ENCODE measurements around the gene SLC1A1.
"Not testable (repeated sequence)": the region's sequence is repeated elsewhere in the genome, so short reads cannot be mapped to it uniquely, and the experiment has no call there.

The SLC1A1 gene

DNA sequence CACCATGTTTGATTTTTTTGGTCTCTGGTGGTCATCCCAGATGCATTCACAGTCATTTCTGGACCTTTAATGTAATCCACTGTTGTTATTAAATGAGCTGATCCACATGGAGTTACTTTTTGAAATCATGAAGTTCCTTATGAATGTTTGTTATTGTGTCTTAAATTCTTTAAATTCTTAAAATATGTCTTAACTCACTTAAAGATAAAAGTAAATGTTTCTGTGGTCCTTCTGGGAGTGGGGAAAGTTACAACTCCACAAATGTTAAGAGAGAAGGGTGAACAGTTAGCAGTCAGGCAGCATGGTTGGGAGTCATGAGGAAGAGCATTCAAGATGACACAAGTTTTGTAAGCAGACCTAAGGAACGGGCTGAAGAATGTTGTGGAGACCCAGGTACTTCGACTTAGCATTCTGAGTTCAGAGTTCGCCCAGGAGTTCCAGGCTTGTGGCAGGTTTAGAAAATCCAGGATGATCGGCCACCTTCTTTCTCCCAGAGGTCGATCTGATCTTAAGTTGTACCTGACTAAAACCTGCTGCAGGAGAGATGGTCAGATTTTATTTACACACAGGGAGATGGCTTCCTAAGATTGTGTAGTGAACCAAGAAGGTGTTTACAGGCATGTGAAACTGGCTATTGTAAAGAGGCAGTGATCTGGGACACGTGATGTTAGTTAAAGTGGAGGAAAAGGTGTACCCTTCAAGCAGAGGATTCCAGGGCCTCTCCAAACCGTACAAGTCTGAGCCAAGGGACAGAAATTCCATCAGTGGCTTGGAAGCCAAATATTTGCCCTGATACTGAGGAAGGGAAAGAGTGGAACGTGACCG lies 17.2 kb downstream of the SLC1A1 start:
- DNase-seq: no peak

DNA sequence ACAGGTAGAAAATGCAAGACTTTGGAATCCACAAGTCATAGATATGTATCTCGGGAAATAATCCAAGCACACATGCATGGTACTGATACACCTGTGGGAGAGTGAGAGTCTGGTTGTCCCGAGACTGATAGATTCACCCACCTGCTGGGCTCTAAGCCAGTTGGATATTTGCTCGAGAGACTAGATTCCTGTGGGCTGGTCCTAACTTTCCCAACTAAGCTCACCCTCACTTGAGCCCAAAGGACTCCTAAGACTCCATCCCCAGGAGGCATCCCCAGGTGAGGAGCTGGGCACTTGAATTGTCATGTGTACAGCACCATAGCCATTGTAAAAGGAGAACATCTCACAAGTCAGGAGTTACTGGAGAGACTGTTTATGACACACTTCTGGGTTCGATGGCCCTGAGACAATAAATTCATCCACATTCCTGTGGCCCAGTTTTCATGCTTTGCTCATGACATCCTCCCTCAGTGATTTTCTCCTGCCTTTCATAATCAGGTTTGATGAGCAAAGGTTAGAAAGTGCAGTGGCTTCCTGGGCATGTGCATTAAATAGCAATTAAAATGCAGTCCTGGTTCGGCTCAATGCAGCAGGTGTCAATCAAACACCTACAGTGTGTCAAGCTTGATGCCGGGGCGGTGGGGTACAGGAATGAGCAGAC lies 18.1 kb downstream of the SLC1A1 start:
- no peak for DNase-seq

DNA sequence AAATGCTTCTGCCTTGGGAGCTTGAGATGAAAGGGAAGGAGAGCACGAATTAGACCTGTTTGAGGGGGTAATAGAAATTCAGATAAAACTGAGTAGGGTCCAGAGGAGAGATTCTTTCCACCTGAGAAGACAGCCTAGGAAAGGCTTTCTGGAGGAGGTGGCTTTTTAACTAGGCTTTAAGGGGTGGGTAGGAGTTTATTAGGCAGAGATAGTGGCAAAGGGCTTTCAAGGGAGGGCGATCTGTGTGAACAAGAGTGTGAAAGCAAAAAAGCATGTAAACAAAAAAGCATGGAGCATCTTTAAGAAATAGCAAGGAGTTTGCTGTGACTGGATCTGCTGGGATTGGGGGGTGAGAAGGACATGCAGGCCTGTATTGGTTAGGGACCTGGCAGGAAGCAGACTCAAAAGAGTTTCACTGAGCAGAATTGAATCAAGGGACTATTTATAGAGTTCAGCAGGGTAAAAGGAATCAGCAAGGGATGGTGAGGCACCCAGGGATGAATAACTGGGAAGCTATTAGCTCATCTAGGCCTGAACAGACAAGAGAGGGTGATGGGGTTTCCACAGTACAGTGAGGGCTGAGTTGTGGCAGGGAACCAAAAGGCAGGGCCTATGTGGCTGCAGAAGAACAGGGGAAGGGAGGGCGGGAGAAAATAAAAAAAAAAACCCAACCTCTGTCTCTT lies 18.8 kb downstream of the SLC1A1 start:
- DNase-seq: no peak

DNA sequence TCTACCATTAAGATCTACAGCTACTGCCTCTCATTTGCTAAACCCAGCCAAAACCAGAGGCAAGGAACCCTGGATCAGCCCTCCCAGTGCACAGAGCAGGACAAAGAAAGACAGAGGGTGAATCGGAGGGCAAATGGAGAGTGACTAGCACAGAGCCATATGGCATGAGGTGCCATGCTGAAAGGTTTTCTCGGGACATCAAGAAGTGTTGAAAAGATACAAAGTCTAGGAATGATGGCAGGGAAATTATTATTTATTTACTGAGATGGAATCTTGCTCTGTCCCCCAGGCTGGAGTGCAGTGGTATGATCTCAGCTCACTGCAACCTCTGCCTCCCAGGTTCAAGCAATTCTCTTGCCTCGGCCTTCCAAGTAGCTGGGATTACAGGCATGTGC lies 19.3 kb downstream of the SLC1A1 start:
- no peak for DNase-seq

DNA sequence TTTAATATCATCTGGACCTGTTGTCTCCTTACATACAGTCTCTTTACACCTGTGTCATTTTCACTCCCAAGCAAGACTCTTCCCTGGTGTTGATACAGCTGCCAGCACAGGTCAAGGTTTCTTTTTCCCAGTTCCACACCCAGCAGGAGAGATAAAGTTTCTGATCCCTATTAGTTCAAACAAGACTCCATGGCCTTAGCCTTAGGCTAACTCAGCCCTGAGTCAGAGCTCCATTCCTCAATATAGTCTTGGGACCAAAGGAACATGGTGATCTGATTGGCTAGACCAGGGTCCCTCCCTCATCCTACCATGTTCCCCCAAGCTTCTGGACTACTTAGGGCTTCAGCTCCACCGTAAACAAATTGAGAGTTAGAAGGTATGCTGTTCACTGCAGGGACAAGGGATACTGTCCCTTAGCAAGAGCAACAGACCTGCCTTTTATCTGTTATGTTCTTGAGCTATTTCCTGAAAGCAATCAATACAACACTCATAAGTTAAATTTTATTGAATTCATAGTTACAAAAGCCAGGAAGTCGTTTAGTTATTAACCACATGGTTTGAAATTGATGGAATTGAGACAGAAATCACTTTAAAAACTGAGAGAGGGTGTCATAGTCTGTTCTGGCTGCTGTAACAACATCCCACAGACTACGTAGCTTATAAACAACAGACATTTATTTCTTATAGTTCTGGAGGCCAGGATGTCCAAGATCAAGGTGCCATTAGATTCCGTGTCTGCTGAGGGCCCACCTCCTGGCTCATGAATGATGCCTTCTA lies 20.5 kb downstream of the SLC1A1 start:
- DNase-seq: no peak

DNA sequence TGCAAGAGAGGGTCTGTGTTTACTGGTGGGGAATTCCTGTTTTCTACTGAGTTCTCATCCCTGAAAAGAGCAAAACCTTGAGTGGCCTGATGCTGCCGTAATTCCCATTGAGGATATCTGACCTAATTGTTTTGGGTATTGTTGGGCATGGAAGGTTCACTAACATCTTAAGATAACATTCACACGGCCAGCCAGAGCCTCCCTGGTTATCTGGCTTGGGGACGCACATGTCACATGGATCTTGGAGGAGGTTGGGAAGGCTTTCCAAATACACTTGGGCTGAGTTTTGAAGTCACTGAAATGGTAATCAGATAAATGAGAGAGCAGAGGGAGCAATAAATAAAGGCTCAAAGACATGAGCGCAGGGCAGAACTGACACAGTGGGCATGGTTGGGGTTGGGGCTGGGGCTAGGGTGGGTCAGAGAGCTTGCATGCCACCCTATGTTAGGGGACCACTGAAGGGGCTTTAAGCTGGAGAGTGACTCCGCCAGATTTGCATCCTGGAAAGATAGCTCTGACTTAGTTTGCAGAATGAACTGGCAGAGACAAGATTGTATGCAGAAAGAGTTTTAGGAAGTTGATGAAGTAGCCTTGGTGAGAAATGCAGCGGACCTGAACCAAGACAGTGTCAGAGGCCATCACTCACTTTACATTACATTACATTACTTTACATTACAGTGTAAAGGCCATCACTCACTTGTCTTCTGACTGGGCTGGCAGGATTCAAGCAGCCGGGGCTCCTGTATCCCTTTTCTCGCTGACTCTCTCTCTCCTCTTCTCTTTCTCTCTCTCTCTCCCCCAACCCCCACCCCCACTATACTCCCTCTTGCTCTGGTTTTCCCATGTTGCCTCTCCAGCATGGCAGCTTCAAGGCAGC lies 24.2 kb downstream of the SLC1A1 start:
- DNase-seq: no peak

DNA sequence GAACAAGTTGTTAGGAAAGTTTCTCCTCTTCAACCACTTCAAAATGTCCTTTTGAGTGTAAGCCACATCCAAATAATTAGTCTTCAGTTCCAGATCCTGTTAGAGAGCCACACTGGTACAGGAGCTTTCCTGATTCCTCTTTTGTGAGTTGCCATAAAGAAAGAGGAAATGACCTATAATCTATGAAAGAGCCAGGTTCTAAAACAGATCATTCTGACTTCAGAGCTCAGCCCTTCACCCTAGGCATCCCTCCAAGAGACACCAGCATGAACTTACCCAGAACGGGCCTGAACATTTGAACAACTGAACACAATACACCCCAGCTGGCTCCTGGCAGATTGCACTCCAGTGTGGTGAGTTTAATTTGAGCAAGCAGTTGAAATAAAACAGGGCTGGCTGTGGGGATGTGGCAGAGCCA lies 25.7 kb downstream of the SLC1A1 start:
- no peak for DNase-seq

DNA sequence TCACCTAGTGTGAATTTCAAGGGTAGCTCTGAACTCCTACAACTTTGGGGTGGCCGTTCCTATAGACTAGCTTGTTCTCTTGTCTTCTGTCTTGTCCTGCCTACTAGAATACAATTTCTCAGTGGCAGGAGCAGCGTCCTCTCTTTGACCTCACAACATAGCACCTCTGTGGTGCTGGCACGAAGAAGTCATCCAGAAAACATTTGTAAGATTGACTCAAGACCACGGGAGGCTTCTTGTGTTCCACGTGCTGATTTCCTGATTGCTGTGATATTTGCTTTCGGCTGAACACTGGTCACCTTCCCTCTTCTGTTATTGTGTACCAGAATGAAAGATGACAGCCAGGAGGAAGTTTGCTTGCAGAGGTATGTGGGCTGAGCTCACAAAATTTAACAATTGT lies 27.0 kb downstream of the SLC1A1 start:
- no peak for DNase-seq

DNA sequence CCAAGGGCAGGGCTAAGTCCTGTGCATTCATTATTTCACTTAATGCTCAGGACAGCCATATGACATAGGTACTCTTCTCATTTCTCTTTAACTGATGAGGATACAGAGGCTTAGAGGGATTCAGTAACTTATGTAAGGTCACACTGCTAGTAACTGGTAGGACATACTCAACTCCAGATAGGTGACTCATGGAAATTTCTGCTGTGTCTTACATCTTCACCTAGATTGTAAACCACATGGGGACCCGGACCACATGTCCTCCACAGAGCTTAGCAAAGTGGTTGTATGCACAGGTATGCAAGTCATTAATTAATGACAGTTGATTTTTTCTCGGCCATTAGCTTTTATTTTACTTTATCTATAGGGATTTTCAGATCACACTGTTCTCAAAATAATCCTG lies 29.3 kb downstream of the SLC1A1 start:
- DNase-seq: no peak

DNA sequence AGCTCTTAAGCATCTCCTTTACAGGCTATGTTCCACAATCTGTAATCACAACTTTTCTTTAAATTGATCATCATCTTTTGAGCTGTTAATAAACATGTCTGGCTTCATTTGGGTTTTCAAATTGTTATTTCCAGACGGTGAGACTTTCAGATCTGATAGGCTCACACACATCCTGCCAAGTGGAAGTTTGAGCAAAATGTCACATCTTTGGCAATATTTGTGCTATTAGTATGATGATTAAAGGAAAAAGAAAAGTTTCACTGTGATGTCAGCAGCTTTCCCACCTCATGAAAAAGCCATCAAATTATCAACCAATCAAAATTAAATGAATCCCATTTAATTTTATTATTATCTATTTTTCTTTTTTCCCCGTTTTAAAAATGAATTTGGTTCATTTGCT lies 29.8 kb downstream of the SLC1A1 start:
- no peak for DNase-seq

DNA sequence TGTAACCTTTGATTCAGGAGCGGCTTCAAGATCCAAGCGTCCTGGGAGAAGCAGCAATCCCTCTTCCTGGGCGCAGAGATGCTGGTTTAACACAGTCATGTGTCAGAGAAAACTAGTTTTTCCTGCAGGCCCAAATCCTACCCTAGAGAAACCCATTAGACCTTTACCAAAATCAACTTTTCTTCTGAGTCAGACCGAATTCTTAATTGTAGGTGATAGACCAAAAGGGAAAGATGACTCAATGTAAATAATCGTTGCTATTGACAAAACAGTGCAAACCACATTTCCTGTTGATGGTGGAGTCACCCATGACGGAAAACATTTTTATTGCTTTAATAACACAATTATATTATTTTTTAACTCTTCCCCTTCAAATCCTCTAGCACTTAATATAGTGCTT lies 40.1 kb downstream of the SLC1A1 start:
- no peak for DNase-seq

DNA sequence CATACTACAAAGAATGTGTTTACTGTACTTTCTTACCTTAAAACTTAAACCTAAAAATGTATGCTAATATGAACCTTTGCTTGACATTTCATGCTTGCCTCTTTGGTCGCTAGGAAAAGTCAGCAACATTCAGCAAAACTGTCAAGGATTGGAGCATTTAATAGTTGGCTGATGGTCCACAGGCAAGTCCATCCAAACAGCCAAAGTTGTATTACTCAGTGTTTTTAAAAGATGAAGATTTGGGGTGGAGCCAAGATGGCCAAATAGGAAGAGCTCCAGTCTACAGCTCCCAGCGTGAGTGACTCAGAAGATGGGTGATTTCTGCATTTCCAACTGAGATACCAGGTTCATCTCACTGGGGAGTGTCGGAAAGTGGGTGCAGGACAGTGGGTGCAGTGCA lies 40.6 kb downstream of the SLC1A1 start:
- not testable (repeated sequence) for DNase-seq

DNA sequence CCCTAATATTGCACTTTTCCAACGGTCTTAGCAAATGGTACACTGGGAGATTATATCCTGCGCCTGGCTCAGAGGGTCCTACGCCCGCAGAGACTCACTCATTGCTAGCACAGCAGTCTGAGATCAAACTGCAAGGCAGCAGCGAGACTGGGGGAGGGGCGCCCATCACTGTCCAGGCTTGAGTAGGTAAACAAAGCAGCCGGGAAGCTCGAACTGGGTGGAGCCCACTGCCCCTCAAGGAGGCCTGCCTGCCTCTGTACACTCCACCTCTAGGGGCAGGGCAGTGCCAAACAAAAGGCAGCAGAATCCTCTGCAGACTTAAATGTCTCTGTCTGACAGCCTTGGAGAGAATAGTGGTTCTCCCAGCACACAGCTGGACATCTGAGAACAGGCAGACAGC lies 41.1 kb downstream of the SLC1A1 start:
- not testable (repeated sequence) for DNase-seq

DNA sequence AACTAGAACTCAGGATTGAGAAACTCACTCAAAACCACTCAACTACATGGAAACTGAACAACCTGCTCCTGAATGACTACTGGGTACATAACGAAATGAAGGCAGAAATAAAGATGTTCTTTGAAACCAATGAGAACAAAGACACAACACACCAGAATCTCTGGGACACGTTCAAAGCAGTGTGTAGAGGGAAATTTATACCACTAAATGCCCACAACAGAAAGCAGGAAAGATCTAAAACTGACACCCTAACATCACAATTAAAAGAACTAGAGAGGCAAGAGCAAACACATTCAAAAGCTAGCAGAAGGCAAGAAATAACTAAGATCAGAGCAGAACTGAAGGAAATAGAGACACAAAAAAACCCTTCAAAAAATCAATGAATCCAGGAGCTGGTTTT lies 43.6 kb downstream of the SLC1A1 start:
- DNase-seq: not testable (repeated sequence)

DNA sequence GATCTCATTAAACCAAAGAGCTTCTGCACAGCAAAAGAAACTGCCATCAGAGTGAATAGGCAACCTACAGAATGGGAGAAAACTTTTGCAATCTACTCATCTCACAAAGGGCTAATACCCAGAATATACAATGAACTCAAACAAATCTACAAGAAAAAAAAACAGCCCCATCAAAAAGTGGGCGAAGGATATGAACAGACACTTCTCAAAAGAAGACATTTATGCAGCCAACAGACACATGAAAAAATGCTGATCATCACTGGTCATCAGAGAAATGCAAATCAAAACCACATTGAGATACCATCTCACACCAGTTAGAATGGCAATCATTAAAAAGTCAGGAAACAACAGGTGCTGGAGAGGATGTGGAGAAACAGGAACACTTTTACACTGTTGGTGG lies 45.9 kb downstream of the SLC1A1 start:
- not testable (repeated sequence) for DNase-seq

DNA sequence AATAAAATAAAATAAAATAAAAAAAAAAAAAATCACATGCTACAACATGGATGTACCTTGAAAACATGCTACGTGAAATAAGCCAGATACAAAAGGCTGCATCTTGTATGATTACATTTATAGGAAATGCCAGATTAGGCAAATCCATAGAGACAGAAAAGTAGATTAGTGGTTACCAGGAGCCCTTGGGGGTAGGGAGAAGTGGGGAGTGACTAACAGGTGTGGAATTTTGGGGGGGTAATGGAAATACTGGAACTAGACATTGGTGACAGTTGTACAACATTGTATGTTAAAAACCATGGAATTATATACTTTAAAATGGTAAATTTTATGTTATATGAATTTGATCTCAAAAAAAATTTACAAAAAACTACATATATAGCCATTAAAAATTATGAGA lies 47.3 kb downstream of the SLC1A1 start:
- DNase-seq: no peak

DNA sequence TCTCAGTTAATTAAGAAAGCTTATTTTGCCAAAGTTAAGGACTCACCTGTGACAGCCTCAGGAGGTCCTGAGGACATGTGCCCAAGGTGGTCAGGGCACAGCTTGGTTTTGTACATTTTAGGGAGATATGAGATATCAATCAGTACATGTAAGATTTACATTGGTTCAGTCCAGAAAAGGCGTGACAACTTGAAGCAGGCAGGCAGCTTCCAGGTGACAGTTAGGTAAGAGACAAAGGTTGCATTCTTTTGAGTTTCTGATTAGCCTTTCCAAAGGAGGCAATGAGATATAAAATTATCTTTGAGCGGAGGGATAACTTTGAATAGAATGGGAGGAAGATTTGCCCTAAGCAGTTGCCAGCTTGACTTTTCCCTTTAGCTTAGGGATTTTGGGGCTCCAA lies 47.8 kb downstream of the SLC1A1 start:
- DNase-seq: no peak

DNA sequence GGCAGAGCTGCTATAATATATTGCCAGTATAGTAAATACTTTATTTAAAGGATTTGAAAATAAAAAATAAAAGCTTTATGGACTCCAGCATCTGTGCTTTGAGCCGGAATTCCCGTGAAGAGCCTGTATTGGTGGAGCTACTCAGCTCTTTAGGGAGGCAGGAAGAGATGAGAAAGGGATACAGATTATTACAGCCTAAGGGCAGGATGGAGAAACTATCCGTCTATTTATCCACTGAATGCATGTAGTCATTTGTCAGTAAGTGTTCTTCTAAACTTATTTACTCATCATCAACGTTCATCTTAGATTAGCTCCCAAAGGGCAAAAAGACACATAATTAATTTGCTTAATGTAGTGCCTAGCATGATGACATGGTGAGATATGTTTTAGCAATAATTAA lies 48.4 kb downstream of the SLC1A1 start:
- no peak for DNase-seq

DNA sequence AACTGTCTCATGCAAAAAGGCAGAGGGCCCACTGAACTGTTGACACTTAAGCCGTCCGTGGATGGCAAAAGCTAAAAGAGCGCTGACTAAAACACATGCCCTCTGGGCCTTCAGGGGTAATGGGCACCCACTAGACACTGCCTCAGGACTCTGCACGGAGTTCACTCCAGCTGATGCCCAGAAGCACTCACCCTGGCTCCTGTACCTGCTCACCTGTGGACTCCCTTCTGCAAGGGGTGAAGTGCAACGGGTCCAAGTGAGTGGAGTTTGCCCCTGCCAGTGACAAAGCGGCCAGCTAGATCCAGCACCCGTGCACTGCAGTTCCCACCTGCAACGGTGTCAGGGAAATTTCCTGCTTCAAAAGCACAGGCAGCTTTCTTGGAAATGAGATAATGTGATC lies 50.2 kb downstream of the SLC1A1 start:
- DNase-seq: no peak

DNA sequence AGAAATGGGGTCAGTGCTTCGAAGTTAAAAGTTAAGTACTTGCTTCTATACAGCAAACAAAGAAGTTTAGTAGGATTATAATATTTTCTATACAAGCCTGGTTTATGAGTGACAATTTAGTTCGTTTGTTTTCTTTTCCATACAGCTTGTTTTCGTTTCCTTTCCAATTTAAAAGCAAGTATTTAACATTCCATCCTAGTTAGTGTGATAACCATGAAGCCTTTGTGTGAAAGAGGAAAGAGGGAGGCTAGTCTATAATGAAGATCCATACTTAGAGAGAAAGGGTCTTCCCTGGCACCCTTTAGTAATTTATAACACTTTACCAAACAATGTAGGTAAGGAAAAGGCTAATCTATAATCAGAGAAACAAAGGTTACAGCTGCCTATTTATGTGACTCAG lies 51.0 kb downstream of the SLC1A1 start:
- no peak for DNase-seq

DNA sequence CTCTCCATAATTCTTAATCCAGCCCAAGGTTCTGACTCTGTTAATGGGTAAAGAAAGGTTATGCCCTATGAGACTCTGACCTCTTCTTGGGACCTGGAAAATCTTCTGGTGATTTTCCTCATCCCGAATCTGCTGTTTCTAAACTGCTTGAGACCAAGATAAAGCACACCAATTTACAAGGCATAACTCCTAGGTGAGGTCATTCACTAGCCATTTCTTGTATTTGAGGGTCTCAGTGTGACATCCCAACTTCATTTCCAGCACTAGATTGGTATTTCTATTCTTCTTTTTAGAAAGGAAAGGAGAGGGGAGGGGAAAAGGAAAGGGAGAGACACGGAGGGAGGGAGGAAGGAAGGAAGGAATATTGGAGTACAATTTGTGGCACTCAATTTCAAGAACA lies 51.6 kb downstream of the SLC1A1 start:
- DNase-seq: no peak

DNA sequence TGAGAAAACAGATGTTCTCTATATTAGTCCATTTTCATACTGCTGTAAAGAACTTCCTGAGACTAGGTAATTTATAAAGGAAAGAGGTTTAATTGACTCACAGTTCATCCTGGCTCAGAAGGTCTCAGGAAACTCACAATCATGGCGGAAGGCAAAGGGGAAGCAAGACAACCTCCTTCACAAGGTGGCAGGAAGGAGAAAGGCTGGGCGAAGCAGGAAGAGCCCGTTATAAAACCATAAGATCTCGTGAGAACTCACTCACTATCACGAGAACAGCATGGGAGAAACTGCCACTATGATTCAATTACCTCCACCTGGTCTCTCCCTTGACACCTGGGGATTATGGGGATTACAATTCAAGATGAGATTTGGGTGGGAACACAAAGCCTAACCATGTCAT lies 54.4 kb downstream of the SLC1A1 start:
- DNase-seq: not testable (repeated sequence)

Measured in NCI-H2029 treated with DMSO at 0.1 percent for 48 hours (cell line).